HG02870 (cell line): Measurements from ENCODE around the gene COL4A1.
"Not testable (repeated sequence)": the region's sequence is repeated elsewhere in the genome, so short reads cannot be mapped to it uniquely, and the experiment has no call there.

ENCODE experiments used
- ATAC-seq: cut with Tn5 transposase; IDR thresholded peaks from one replicate; pipeline ENCODE4 v1.9.1; 2021; ENCODE audit warnings: mild to moderate bottlenecking, moderate library complexity; ENCODE audit not compliant: unreplicated experiment

COL4A1 gene

DNA sequence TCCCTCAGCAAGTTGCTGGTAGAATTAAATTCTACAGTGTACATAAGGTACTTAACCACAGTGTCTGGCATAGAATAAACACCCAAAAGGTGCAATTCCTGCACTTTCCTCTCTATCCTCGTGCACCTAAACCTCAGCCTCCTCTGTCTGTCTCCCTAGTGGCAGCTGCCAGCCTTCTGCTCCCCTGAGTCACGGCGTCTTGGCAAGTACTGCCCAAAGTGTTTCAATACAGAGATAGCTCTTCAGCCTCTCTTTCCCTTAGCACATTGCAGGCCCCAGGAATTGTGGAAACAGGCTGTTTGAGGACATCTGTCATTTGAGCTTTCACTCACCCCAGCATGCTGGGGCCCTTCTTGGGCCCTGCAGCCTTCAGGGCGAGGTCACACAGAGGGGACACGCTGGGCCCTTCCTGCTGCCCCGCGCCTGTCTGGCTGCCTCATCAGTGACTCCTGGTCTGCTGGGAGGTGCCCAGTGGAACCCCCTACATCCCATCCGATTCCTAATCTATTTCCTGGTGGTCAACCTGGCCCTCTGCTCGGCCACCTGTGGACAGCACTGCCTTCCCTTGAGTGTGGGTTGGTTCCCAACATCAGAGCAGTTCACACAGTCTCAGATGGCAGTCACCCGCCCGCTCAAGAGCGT lies 19.4 kb upstream of the COL4A1 start:
- ATAC-seq, result no peak

DNA sequence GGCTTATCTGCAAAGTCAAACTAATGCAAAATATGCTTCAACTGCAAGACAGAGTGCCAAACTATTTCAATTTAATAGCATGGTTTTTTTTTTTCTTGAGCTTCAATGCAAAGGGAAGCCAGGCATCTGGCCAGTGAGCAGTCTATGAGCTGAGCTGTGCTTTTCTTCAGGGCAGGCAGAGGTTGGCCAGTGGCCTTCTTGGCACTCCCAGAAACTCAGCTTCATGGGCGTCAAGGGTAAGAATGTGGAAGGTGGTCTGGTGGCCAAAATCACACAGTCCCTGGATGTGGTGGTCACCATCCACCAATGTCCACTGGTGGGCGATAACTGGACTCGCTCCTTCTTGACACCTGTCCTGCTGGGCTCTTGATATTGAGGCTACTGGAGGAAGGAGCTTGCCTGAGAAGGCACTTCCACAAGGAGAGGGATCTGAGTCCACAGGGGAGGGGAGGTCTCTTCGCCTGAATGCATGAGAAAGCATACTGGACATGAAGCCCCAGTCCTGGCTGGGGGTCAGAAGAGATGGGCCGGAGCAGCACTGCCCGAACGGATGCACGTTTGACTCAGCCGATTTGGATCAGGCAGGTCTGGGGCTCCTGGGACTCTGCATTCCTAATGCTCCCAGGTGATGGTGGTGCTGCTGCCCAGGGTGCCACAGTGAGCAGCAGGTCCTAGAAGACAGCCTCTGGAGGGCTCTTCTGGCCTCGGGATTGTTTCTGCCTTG lies 17.2 kb upstream of the COL4A1 start:
- no peak for ATAC-seq

DNA sequence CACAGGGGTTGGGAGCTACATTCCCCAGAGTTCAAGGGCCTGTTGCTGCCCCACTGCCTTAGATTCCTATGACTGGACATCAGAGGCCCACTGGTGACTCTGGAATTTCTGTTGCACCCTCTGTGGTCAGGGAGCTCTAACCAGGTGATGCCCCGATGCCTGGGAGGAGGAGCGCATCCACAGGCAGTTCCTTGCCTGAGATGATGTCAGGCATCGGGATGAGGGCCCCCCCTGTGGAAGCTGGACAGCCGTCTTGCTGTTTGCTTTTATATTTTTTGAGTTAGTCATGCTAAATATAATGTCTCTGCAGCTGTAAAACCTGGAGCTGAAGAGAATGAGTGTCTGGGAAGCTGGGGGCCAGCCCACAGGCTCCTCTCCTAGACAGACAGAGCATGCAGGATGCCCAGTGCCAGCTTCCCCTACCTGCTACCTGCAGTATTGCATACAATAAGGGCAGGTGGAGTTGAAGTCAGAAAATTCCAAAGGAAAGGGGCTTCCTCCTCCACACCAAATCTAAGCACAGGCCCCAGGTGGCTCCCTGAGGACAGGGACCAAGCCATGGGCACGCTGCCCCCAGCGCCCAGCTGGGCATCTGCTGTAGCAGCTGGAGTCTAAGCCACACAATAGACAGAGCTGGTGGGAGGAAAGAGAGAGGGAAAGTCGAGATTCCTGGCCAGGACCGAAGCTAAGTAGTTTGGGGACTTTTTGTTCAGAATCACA lies 16.4 kb upstream of the COL4A1 start:
- no peak for ATAC-seq

DNA sequence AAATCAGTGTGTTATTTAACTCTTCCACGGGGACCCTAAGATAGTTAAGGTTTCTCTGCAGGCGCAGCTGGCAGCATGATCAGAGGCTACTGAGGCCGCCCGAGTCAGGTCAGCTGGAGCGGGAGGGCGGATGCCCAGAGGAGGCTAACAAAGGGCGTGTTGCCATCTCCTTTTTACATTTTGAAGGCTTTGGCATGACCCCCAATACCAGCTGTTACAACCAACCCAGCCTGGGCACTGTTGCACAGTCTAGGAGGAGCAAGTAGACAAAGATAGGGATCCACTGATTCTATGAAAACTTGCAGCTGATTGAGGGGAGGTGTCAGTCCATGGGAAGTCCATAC lies 15.8 kb upstream of the COL4A1 start:
- no peak for ATAC-seq

DNA sequence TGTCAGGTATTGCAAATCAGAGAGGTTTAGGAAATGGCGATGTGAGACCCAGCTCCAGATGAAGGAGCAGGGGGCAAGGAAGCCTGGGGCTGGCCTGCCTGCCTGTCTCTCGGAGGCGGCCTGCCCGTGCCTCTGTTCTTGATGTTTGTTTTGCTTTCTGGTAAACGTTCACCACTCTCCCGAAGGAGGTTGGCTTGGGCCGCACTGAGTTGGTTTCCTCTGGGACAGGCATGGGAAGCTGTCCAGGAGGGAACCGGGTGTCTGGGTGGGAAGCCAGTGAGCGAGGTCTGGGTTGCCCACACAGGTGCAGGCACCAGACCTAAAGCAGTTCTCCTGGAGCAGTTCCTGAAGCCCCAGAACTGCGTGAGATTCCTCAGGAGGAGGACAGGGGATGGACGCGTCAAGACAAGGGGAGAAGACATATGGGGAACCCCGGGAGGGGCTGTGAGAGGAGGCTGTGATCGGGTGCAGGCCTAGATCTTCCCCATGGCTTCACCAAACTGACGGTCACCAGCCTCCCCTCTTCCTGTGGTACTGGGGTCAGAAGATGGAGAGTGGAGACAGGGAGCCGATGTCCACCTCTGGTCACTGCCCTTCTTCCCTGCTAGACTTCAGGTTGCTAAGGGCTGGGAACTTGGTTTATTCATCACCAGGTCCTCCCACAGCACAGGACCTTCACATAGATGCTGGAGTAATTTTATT lies 15.3 kb upstream of the COL4A1 start:
- ATAC-seq, result no peak

DNA sequence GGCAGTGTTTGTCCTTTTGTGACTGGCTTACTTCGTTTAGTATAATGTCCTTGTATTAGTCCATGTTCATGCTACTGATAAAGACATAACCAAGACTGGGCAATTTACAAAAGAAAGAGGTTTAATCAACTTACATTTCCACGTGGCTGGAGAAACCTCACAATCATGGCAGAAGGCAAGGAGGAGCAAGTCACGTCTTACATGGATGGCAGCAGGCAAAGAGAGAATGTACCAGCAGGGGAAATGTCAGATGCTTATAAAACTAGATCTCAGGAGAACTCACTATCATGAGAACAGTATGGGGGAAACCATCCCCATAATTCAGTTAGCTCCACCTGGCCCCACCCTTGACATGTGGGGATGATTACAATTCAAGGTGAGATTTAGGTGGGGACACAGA lies 14.6 kb upstream of the COL4A1 start:
- not testable (repeated sequence) for ATAC-seq

DNA sequence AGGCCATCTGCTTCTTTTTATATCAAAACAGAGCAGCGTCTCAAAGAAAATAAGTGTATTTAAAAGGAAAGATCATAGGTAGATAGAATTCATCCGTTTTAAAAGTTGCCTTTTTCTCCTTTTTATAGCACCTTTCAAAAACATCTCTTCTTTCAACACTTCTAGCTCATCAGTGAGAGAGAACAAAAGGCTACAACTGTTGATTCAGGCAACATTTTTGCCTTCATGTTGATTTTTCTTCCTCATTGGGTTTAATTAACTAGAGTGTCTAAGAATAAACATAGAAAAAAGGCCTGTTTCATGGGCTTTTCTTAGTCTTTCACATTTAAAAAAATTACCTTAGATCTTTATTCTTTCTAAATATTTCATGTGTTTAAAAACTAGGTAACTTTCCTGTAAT lies 13.7 kb upstream of the COL4A1 start:
- no peak for ATAC-seq

DNA sequence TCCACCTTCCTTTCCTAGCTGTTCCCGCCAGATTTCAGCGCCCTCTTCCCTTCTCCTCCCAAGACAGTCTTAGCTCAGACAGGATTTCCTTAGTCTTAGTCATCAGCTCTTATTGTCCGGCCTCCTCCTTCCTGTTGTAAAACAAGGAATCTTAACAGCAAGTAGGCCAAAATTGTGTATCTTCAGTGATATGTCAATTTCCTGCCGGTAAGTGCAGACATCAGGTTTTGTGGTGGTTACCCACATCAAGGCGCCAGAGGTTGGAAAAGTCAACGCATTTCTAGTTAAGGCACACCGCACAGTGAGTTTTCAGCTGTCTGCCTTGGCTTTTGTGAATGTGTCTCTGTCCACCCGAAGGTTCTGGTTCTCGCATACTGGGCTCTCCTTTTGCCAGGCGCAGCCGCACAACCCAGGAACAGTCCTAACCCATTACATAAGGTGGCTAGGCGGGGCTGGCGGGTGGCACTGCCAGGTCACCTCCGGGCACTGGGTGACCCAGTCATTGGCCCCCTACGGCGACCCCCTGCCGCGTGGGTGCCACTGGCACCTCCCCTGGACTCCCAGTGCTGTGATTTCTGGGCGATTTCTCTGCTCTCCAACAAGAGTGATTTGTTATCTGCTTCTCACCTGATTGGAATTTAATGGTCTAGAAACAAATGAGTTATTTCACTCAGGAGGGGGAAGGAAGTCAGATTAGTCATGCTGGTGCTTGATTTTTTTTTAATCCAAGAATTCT lies 13.0 kb upstream of the COL4A1 start:
- no peak for ATAC-seq

DNA sequence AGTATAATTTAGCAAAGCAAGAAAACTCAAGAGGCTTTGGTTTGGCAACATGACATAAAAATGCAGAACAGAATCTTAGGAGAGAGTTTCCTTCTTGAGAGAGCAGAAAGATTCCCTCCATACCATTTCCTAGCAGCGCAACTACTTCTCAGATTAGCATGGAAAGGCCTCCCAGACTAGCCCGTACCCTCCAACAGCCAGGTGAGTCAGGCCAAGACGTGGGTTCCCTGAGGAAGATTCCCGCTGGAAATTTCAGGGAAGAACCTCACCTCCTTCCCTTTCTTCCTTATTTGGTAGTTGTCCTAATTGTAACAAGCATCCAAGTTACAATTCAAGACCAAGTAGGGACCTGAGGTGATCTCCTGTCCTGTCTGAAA lies 12.4 kb upstream of the COL4A1 start:
- ATAC-seq, result no peak

DNA sequence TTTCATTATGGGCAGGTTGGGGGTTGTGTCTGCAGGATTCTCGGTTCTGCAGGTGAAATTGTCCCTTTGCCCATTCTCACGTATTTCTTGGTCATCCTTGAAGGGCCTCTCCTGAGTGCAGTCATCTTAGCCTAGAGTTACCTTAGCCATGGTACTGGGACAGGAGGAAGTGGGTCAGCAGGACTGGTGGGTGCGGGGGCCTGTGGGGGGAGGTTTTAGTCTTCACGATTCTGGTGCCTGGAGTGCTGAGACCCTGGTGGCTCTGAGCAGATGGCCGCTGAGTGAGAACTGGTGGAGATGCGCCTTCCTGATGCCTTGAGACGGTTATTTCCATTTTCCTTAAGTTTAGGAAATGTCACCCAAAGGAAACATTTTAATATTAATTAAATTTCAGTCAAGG lies 12.0 kb upstream of the COL4A1 start:
- no peak for ATAC-seq

DNA sequence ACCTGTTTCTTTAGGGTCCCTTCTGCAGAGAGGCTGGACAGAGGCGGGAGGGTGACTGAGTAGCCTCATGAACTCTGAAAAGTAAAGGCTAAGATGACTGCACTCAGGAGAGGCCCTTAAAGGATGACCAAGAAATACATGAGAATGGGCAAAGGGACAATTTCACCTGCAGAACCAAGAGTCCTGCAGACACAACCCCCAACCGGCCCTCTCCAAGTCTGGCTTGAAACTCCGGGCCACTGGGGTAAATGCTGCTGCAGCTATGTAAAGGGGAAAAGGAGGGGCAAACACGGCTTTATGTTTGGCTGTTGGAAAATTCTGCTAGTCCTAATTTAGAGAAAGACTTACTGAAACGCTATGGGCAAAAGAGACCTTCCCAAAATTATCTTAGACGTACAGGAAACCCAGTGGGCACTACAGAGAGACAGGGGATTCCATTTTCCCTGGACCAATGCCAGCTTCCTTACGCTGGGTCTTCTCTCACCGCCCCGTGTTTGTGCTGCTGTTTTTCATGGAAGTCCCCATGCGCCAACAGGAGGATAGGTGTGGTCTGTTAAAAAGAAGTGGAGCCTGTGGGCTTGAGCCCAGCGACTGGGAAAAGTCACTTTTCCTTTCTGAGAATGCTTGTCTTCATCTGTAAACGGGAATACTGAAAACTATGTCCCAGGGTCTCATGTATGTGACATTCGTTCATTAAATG lies 10.7 kb upstream of the COL4A1 start:
- ATAC-seq, result no peak

DNA sequence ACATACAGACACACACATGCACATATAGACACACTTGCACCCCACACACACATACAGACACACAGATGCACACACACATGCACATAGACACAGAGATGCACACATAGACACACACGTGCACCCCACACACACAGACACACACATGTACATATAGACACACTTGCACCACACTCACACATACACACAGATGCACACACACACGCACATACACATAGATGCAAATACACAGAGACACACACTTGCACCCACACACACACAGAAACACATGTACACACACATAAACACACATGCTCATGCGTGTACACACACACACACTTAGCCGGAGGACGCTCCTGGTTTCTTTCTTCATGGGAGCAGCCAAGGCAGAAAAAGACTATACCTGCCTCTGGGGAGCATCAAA lies 10.1 kb upstream of the COL4A1 start:
- no peak for ATAC-seq

DNA sequence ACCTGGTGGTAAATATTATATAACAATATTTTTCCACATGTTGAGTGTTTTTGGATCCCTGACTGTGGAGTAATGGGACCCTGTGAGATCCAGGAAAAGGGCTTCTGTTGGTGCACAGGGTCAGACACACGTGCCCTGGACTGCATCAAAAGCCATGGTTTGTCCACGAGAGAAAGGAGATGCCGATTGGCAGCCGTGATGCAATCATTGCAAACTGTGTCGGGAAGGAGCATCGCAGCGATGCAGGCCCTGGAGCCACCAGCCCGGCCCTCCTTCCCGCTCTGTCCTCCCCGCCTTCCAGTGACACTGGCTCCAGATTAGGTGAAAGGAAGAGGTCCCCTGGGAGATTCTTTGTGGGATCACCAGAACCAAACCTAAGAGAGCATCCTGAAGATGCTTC lies 9.2 kb upstream of the COL4A1 start:
- no peak for ATAC-seq

DNA sequence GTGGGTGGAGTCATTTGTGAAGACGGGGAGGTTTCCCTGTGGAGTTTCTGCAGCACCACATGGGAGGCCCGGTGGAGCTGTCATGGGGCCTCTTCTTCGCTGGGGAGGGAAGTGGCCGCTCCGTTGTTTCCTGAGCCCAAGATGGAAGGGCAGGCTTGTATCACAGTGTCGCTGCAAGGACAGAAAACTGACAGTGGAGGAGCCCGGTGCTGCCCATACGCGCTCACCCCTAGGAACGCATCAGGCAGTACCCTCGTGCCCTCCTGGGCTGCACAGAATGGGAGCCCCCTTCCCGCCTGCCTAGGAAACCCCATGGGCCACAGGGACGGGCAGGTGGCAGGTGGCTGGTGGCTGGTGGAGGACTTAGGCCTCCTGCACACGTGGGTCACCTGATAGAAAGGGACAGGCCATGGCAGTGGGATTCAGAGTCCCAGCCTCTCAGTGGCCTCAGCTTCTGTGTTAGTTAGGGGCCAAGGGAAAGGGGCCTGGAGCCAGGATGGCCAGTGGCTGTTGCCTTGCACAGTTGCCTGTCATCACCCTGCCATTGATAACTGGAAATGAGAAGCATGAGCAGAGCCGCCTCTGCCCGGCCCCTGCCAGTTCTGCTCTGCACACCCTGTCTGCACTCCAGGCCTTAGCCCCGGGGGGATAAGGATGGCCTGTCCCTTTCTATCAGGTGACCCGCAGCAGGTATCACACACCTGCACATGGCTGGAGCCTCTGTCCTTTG lies 7.7 kb upstream of the COL4A1 start:
- ATAC-seq, result no peak

DNA sequence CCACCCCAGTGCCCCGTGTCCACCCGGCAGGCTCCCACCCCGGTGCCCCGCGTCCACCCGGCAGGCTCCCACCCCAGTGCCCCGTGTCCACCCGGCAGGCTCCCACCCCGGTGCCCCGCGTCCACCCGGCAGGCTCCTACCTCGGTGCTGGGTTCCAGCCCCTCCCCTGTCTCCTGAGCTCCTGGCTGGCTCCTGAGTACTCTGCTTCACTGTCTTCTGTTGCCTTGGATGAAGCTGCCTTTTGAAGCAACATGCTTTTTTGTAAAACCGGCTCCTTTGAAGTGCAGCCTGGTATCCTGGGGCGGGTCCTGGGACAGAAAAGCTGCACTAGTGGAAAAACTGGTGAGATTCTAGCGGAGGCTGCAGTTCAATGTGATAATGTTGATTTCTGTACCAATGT lies 6.8 kb upstream of the COL4A1 start:
- not testable (repeated sequence) for ATAC-seq

DNA sequence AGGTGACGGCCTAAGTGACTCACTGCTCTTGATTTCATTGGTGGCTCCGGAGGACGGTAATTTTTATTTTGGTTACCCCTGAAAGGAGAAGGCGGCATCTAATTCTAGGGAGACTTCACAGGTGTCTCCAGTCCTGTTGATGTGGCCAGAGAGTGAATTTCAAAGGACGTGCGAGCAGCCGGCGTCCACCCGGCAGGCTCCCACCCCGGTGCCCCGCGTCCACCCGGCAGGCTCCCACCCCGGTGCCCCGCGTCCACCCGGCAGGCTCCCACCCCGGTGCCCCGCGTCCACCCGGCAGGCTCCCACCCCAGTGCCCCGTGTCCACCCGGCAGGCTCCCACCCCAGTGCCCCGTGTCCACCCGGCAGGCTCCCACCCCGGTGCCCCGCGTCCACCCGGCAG lies 6.3 kb upstream of the COL4A1 start:
- ATAC-seq, result not testable (repeated sequence)

DNA sequence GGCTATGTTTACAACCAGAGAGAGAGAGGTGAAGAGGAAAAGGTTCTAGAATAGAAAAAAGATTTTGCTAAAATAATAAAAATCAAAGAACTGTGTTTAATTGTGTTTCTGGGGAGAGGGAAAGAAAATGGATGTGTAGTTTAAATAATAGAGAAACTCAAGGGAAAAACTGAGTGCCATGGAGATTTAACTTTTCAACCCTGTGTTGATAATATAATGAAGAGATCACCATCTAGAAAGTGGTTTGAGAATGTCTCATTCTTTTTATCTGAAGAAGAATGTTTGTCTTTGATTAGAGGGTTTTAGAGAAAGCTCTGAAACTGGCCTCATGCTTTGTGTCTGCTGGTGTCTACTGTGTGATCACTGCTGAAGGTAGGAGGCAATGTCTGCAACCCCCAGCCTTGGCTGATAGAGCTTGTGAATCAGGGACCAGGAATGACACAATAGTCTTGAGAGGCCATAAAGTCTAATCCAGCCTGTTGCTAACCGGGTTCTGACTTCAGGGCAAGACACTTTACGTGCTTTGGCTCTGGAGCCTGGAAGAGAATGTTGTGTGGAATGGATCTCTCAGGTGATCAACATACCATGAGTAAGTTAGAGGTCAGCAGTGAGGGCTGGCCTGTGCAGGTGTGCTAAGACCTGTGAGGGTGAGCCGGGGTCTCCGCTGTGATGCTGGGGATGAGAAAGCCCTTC lies 5.5 kb upstream of the COL4A1 start:
- ATAC-seq, result no peak

DNA sequence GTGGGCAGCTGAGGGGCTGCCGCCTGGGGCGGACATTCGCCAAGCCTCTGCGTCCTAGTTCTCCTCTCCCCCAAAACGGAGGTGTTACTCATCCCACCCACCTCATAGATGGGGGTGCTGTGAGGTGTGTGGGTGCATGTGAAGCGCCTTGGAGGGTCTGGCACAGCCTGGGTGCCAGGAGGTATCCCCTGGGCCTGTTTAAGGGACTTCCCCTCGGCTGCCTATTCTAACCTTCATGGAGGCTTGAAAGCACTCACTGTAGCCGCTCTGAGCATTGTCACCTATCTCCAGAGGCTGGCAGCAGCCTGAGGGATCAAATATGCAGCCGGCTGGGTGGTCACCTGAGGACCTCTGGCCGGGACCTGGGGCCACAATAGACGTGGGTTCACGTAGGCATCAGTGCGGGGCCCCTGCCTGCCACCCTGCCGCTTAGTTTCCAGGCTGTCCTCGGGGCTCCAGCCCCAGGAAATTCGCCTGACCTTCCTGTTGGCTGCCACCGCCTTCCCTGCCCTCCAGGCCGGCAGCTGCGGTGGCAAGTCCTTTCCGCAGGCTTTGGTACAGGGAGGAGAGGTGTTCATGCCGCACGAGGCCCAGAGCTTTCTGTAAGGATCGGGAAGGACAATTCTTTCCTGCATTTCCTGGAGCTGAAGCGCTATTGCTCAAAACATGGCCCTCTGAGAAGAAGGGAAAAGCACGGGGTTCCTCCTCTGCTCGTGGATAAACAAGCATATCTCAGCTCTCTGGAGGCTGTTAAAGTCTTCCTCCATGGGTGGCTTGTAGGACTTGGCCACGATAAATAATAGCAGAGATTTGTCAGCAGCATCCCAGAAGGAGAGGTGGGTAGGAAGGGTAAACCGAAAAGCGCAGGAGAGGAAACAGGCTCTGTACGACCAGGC lies 4.7 kb upstream of the COL4A1 start:
- ATAC-seq, result no peak
